GM08714 (cell line): Measurements from ENCODE around the gene TNFSF12.
A peak's percentile ranks its signal among the peaks of the same experiment; 100 is the strongest.

Source experiments
- H3K4me3 ChIP-seq: fragments of 200-500 bp; sonication (Bioruptor generic); 2 replicates; pipeline ENCODE4 v1.5.1; 2014; ENCODE audit warnings: mild to moderate bottlenecking, low read length, inconsistent platforms
- ZNF274 ChIP-seq: IDR thresholded peaks from 2 replicates; pipeline ENCODE4 v1.6.1; 2012; ENCODE audit warnings: mild to moderate bottlenecking, low read depth, low read length

The TNFSF12 gene

DNA sequence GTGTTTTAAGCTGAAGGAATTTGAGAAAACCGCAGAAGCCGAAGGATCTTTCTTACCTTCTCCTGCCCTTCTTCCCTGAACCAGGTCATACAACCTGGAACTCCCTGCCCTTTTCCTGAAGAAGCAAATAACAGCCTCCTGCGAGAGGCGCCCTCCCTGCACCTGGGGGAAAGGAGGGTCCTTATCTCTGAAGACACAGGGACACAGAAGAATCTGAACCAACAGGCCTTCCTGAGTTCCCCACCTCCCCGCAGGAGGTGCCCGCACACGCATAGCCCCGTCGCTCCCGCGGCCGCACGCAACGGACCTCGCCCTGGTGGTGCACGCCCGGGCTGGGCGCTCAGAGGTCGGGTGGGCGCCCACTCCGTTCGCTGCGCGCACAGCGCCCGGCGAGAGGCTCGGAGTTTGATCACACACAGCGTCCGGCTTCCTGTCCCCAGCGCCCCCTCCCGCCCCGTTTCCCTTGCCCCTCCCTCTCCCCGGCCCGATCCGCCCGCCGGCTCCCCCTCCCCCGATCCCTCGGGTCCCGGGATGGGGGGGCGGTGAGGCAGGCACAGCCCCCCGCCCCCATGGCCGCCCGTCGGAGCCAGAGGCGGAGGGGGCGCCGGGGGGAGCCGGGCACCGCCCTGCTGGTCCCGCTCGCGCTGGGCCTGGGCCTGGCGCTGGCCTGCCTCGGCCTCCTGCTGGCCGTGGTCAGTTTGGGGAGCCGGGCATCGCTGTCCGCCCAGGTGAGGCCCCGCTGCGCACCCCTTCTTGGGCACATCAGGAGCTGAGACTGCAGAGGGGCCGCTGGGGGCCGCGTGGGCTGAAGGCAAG is at the start of gene TNFSF12:
Gene TNFSF12 (plus strand): TSS at position 474 of the 816 bp plus-strand sequence. CDS start 96 bp downstream, at position 570.
- no peak for TF ChIP-seq ZNF274
- peak within 1 kb of the TSS; percentile 66 for H3K4me3 ChIP-seq

DNA sequence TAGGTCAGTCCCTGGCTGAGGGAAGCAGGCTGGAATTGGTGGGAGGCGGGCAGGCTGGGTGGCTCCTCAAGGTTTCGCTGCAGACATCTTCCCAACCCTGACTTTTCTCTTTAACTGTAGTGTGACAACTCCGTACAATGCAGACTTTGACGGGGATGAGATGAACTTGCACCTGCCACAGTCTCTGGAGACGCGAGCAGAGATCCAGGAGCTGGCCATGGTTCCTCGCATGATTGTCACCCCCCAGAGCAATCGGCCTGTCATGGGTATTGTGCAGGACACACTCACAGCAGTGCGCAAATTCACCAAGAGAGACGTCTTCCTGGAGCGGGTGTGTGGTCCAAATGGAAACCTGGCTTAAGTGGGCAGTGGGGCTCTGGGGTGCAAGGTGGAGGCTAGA is 49.7 kb upstream of the TNFSF12 start:
- no peak overlapping the region for H3K4me3 ChIP-seq
- no peak for TF ChIP-seq ZNF274

DNA sequence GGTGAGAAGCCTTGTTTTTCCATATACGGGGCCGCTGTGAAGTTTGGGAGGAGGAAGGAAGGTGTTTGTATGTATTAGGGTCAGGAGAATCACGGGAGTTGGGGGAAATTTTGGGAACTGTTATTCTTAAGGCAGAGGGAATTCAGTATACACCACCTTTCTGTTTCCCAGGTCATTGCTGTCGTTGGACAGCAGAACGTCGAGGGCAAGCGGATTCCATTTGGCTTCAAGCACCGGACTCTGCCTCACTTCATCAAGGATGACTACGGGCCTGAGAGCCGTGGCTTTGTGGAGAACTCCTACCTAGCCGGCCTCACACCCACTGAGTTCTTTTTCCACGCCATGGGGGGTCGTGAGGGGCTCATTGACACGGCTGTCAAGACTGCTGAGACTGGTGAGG is 47.1 kb upstream of the TNFSF12 start:
- TF ChIP-seq ZNF274, result no peak
- H3K4me3 ChIP-seq, result no peak overlapping the region

DNA sequence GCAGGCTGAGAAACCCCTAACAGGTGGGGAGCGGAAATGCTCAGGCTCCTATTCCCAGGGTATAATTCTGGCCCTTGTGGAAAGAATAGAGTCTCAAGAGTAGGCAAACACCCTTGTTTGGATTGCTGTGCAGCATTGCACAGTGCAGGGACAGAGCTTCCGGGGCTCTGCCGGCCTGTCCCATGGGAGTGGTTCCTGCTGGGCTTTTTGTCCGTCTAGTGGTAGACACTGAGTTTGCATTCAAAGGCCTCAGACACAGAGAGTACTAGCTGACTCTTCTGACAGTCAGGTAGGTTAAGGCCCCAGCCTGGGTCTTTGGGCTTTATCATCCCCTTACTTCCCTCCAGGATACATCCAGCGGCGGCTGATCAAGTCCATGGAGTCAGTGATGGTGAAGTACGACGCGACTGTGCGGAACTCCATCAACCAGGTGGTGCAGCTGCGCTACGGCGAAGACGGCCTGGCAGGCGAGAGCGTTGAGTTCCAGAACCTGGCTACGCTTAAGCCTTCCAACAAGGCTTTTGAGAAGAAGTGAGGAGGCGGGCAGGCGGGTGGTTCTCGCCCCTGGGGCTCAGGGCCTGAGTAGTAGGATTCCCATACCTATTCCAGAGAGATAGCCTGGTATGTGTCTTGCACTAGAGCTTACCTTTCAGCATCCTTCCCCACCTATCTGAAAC is 46.5 kb upstream of the TNFSF12 start:
- TF ChIP-seq ZNF274, result no peak
- H3K4me3 ChIP-seq, result no peak overlapping the region

- no peak overlapping the region for H3K4me3 ChIP-seq
- no peak for TF ChIP-seq ZNF274
Measured at GRCh38 chr17:7502987-7503386, 45.9 kb upstream of the TNFSF12 start.

DNA sequence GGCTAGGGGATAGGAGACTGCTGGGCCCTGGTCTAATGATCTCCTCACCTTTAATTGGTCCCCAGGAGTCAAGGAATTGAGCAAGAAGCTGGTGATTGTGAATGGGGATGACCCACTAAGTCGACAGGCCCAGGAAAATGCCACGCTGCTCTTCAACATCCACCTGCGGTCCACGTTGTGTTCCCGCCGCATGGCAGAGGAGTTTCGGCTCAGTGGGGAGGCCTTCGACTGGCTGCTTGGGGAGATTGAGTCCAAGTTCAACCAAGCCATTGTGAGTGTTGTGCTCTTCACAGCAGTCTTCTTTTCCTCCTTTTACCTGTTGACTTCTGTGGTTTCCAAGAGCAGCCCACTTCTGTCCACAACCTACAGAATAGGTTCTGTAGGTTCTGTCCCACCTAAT is 45.3 kb upstream of the TNFSF12 start:
- H3K4me3 ChIP-seq, result no peak overlapping the region
- TF ChIP-seq ZNF274, result no peak

GRCh38 chr17:7508145-7508544 is 40.7 kb upstream of the TNFSF12 start:
- H3K4me3 ChIP-seq, result no peak overlapping the region
- no peak for TF ChIP-seq ZNF274

- no peak overlapping the region for H3K4me3 ChIP-seq
- TF ChIP-seq ZNF274, result no peak
Measured at GRCh38 chr17:7508846-7509245, 40.0 kb upstream of the TNFSF12 start.

DNA sequence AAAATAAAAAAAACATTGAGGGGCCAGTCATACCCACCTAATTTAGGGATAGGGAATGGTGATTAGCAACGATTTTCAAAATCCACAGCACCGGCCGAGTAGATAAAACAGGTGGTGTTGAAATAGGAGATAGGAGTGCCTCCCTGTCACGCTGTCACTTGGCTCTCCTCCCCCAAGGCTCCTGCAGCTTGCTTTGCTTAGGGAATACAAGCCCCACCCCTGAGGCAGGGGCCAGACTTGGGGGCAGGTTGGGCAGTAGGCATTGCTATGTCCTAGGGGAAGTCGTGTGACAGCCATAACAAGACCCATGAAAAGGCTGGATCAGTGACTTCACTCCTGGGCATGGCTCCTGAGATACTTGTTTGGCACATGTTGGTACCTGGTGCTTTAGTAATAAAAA is 38.9 kb upstream of the TNFSF12 start:
- TF ChIP-seq ZNF274, result no peak
- no peak overlapping the region for H3K4me3 ChIP-seq

DNA sequence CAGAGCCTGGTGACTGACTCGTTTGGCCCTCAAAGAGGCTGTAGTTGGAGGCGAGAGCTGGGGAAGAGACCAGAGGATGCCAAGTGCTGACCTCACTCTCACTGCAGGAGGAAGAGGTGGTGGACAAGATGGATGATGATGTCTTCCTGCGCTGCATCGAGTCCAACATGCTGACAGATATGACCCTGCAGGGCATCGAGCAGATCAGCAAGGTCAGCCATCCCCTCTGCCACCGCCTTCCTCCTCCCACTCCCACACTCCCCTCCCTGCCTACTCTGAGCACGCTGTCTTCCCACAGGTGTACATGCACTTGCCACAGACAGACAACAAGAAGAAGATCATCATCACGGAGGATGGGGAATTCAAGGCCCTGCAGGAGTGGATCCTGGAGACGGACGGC is 37.8 kb upstream of the TNFSF12 start:
- H3K4me3 ChIP-seq, result no peak overlapping the region
- no peak for TF ChIP-seq ZNF274

DNA sequence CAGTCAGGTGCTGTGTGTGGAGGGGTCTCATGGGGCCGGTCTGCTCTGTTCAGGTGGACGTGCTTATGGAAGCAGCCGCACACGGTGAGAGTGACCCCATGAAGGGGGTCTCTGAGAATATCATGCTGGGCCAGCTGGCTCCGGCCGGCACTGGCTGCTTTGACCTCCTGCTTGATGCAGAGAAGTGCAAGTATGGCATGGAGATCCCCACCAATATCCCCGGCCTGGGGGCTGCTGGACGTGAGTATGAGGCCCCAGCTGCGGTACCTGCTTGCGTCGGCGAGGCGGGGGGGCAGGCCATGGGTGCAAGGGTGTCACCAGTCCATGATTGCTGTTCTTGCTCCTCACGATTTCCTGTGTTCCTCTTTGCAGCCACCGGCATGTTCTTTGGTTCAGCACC is 36.8 kb upstream of the TNFSF12 start:
- no peak for TF ChIP-seq ZNF274
- H3K4me3 ChIP-seq, result no peak overlapping the region

DNA sequence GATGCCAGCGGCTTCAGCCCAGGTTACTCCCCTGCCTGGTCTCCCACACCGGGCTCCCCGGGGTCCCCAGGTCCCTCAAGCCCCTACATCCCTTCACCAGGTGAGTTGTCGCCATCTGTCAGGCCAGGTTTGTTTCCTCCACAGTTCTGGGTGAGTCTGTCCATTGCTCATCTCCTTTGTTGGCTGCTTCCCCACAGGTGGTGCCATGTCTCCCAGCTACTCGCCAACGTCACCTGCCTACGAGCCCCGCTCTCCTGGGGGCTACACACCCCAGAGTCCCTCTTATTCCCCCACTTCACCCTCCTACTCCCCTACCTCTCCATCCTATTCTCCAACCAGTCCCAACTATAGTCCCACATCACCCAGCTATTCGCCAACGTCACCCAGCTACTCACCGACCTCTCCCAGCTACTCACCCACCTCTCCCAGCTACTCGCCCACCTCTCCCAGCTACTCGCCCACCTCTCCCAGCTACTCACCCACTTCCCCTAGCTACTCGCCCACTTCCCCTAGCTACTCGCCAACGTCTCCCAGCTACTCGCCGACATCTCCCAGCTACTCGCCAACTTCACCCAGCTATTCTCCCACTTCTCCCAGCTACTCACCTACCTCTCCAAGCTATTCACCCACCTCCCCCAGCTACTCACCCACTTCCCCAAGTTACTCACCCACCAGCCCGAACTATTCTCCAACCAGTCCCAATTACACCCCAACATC is 35.9 kb upstream of the TNFSF12 start:
- no peak for TF ChIP-seq ZNF274

DNA sequence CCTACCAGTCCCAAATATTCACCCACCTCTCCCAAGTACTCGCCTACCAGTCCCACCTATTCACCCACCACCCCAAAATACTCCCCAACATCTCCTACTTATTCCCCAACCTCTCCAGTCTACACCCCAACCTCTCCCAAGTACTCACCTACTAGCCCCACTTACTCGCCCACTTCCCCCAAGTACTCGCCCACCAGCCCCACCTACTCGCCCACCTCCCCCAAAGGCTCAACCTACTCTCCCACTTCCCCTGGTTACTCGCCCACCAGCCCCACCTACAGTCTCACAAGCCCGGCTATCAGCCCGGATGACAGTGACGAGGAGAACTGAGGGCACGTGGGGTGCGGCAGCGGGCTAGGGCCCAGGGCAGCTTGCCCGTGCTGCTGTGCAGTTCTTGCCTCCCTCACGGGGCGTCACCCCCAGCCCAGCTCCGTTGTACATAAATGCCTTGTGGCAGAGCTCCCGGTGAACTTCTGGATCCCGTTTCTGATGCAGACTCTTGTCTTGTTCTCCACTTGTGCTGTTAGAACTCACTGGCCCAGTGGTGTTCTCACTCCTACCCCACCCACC is 34.9 kb upstream of the TNFSF12 start:
- no peak overlapping the region for H3K4me3 ChIP-seq
- TF ChIP-seq ZNF274, result no peak

More for the DNA sequence above, 35.9 kb upstream of the TNFSF12 start:
- H3K4me3 ChIP-seq, result no peak overlapping the region

DNA sequence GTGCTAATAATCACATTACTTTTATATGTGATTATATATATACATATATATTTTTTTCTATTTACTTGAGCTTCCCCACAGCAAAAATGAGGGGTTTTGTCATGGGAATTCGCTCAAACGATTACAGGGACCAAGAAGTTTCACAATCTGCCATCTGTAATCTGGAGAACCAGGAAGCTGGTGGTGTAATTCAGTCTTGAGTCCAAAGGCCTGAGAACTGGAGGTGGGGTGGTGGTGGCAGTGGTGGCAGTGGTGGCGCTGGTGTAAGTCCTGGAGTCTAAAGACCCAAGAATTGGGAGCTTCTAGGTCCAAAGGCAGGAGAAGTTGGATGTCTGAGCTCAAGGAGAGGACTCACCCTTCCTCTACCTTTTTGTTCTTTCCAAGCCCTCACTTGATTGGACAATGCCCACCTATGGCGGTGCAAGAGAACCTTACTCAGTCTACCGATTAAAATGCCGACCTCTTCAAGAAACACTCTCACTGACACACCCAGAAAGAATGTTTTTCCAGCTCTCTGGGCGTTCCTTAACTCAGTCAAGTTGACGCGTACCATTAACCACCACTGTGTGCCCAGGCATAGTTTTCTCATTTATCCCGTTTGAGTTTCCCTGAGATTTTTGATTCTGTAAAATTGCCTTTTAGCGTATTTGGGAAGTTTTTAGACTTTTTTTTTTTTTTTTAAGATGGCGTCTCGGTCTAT is 32.8 kb upstream of the TNFSF12 start:
- no peak overlapping the region for H3K4me3 ChIP-seq
- TF ChIP-seq ZNF274, result no peak
